Prostate gland (tissue), 2 donors: ENCODE data around the gene DRD2.

Experiments
- CTCF ChIP-seq, 4 experiments: fragments of 200-600 bp in 2 of 4; fragments of 450-650 bp in 2 of 4; sonication (generic) in 2 of 4; IDR thresholded peaks; 1 replicate in 3 of 4; 2 replicates in 1 of 4; pipeline ENCODE4 v1.5.1; 2016 to 2019; ENCODE audit warnings: antibody characterized with exemption in 4 of 4, mild to moderate bottlenecking in 2 of 4, moderate library complexity in 2 of 4
- POLR2A ChIP-seq: fragments of 450-650 bp; IDR thresholded peaks from one replicate; pipeline ENCODE4 v1.6.1; 2016; ENCODE audit warnings: antibody characterized with exemption, mild to moderate bottlenecking

GRCh38 chr11:113405724-113406478, 69.3 kb downstream of the DRD2 start:
- TF ChIP-seq CTCF (IDR thresholded peaks at IDR 0.05) (no peak), POLR2A (no peak)
